ENCODE results near the gene ADRA2A.

The ADRA2A gene

DNA sequence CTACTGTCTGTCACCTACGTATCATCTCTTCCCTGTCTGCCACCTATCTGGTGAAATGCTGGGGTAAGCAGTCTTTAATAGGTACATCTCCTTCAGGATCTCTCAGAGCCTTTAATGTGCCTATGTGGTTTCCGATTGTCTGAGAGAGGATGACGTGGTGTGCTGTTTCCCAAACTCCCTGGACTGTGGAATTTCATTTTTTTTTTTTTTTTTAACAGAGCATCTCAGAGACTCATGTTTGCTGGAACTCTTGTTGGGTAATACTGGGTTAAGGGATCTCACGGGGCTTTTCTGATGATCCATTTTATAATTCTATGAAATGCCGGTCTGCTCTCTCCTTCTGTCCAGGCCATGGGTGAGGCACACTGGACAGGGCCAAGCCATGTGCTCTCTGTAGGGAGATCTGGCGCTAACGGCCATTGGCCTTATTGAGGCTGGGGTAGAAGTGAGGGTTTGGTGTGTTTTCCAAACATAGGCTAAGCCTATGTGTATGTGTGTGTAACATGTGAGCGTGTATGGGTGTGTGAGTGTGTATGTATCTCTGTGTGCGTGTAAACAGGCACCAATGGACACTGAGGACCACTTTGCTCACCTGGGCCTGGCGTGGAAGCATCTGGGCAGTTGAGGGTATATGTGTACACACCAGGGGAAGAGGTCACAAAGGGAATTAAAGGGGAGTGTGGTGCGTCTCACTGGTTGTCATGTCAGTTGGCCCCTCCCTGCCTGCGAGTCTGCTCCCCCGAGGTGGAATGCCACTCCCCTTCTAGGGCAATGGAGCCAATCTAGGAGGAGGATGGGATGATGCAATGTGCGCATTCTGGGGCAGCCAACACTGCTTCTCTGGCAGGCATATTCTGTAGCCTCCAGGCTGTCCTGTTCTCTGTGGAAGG lies 7.8 kb downstream of the ADRA2A start:
- no peak for DNase-seq

DNA sequence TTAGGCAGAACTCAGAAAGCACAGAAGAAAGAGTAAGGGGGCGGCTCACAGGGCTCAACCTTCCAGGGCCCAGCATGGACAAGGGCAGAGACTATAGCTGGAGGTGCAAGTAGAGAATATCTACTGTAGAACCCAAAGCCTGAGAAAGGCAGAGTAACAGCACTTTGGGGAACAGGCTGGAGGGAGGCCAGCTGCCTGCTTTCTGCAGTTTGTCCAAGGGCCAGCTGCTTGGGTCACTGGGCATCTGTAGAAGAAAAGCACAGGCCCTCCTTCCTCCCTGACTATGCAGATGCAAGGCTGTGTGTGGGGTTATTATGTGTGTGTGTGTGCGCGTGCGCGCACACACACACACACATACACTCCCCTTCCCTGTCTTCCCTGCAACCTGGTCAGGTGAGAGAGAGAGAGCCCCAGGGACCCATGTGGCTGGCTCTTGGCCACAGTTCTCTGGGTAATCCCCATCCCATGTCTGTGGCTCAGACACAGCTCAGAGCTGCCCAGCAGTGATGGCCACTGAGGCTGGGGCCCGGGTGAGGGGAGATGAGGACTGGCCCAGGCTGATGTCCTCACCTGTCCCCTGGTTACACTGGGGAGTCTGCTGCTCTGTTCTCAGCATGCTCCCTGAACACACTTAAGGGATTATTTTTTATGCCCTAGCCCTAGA lies 9.0 kb downstream of the ADRA2A start:
- no peak for DNase-seq

DNA sequence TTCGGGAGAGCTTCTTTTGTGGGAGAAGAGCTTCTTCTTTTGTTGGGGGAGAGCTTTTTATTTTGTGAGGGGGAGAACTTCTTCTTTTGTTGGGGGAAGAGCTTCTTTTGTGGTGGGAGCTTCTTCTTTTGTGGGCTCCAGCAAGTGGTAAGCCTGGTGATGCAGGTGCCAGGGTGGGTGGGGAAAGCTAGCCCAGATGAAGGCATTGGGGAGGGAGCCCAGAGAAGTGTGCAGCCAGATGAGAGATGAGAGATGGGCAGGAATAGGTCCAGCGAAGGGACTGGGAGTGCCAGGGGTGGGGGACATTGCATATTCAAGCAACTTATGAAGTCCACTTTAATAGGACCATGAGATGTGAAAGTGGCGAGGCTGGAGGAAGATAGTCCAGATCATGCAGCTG lies 9.7 kb downstream of the ADRA2A start:
- no peak for DNase-seq

- no peak for DNase-seq
Observed at GRCh38 chr10:111087331-111087756, 10.5 kb downstream of the ADRA2A start.

- no peak for DNase-seq
Observed at GRCh38 chr10:111087968-111088505, 11.2 kb downstream of the ADRA2A start.

- DNase-seq = no peak
Observed at GRCh38 chr10:111089293-111089692, 12.5 kb downstream of the ADRA2A start.

DNA sequence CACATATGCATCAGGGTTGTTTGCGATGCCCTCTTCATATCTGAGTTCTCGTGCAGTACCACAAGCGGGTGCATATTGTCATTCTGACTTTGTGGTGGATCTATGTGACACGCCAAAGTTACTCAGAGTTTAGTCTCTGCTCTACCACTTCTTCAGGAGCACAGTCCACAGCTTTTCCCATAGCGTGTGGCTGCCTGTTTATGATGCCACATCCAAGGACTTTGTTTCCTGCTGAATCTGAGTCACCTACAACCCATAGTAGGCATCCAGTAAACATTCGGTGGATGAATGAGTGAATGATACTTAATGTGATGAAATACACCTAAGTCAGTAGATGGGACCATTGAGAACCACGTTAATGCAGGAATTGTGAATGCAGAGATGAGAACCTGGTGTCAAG lies 15.0 kb downstream of the ADRA2A start:
- DNase-seq = no peak

DNA sequence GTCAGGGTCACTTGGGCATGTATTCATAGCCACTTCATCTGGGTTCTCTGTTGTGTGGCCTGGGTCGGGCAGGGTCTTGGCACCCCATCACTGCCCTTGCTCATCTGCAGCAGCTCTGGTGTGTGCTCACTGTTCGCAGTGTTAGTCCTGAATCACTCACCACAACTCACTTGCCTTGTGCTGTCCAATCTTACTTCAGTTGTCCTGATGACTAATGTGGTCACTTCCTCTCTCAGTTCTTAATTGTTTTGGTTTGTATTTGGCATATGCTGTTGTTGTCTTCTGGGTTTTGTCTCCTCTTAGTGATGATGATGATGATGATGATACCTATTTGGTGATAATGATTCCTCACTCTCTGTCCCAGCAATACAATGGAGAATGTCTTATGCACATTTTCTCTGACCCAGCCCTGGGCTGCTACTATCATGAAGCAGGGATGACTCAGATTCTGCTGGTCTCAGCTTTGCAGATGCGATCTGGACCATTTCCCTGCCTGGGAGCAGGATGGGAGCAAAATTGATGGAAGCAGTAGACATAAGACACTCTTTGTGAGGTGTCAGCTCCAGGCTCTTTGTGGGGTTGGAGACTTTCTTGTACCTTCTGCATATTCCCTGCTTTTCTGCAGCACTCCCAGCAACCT lies 17.0 kb downstream of the ADRA2A start:
- no peak for DNase-seq

DNA sequence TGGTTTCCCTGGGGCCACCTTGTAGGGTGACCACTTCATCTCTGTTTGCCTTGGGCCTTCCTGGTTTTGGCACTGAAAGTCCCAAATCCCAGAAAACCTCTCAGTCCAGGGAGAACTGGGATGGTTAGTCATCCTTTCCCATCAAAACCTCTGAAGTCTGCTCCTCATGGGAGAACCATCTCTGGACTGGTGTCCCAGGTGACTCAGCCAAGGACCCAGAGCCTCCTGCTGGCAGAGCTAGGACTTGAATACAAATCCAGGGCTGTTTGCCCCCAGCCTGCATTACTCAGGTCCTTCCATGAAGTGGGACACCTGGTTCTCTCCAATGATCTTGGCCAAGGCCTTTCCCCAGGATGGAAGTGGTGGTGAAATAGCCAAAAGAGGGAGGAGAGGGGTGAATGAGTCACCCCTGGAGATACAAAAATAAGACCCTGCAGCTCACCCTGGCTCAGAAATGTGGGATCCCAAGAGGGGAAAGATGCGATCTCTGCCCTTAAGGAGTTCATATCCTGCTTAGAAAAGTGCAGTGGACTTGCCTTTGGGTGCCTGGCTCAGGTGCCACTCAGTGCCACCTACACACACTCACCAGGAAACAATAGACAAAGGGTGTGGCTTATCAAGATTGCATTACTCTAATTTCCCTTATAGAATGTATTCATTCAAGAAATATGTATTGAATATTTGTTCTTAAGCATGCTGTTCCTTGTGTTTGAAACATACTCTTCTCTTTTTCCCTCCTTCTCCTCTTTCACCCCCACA lies 22.0 kb downstream of the ADRA2A start:
- no peak for DNase-seq

GRCh38 chr10:111100198-111100597 lies 23.4 kb downstream of the ADRA2A start:
- DNase-seq = no peak

GRCh38 chr10:111101796-111102195 lies 25.0 kb downstream of the ADRA2A start:
- DNase-seq = no peak

- no peak for DNase-seq
Observed at GRCh38 chr10:111102359-111102837, 25.6 kb downstream of the ADRA2A start.

DNA sequence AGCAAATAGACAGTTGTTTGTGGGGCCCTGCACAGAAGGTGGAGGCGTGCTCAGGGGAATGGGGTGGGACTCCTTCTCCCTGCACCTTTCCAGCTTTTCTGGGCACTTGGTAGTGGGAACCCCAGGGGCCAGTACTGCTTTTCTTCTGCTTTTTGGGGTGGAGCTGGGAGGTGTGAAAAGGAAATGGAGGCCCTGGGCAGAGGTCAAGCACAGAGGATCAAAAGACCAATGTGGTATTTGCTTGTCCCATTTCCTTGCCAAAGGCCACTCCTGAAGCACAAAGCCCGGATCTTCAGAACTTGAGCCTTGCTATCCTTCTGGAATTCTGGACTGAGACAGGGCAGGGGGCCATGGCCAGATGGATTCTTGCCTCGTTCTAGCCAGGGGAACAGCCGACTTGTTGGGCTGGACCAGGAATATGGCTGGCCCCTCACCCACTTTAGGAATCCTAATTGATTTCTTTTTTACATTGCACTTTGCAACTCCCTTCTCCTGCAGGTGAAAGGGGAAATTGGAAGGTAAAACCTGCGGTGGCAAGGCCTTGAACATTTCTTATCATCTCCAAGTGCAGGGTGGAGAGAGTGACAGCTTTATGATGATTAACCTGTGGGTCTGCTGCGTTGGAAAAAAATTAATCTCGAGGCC lies 26.5 kb downstream of the ADRA2A start:
- DNase-seq = no peak

- no peak for DNase-seq
Observed at GRCh38 chr10:111104811-111105210, 28.0 kb downstream of the ADRA2A start.

DNA sequence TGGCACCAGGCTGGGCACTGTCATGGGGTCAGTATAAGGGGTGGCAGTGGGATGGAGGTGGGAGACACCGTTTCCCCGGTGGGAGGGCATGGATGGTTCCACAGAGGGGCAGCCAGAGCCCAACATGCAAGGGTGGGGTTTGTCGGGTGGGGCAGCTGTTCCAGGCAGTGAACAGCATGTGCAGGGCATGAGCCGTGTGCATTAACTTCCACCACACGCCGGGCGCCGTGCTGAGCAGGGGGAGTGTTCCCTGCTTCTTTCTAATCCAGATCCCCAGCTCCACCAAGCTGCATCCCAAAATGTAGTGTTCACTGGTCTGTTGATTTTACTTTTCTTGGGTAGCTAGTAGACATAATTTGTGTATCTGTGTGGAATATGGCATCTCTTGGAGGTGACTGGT lies 29.3 kb downstream of the ADRA2A start:
- no peak for DNase-seq

DNA sequence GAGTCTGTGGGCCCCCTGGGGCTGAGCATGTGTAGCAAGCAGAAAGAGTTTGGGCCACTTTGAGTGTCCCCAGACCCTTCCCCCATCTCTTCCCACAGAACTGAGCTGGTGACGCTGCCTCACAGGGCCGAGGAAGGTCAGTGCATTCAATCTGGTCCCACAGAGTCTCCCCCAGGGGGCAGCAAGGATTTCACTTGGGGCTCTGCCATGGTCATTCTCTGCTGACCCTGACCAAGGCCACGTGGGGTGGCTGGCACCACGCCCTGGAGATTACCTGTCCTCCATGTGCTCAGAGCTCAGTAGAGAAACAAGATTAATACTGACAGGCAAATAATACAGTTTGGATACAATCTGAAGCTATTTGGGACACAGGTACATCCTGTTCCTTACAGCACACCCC lies 30.2 kb downstream of the ADRA2A start:
- DNase-seq = no peak

- no peak for DNase-seq
Observed at GRCh38 chr10:111107846-111108245, 31.0 kb downstream of the ADRA2A start.

DNA sequence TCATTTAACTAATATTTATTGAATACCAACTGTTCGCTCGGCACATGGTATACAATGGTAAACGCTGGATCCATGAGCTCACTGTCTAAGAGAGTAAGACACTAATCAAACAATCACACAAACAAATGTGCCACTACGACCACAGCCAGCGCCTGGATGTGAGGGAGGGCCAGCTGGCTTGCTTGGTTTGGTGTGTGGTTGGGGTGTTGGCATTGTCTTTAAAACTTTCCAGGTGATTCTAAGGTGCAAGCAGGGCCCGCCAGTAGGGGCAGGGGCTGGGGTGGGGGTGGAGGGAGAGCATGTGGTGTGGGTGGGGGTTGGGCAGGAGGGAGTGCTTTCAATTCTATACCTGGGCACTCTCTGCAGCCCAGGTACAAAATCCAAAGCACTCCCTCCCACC lies 31.6 kb downstream of the ADRA2A start:
- no peak for DNase-seq

- DNase-seq = no peak
Observed at GRCh38 chr10:111109501-111110242, 32.8 kb downstream of the ADRA2A start.

GRCh38 chr10:111110771-111111170 lies 33.9 kb downstream of the ADRA2A start:
- no peak for DNase-seq

DNA sequence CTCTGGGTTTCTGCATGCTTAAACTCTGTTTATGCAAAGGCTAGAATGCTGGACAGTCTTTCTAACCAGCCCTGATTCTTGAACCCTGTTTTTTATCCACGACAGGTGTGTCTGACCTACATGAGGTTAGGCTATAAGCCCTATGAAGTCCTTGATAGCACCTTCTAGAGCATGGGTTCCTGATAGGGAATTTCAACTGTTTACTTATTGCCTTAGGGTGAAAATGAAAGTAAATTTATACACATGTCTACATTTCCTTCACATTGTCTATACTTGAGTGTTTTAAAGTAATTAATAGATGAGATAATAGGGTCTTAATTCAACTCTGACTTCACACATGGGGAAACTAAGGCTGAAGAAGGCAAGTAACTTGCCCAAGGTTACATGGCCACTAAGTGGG lies 35.5 kb downstream of the ADRA2A start:
- DNase-seq = no peak
